Activated T-cell treated with anti-CD3 and anti-CD28 coated beads, Interleukin-2, amount 50 U/mL, for 72 hours (primary cell): ENCODE data around the gene SPOCD1. TPM values are rescaled to one million over a fixed set of nuclear protein-coding genes. Genes with fewer than 3 reads are reported as not detected.

Experiments
- ATAC-seq, 2 donors: fragments of 150-1000 bp; cut with Tn5 transposase; replicated peaks in 1 of 2; 2 replicates each; pipeline ENCODE4 v1.10.0; 2021; ENCODE audit warnings: moderate library complexity in 2 of 2, mild to moderate bottlenecking in 1 of 2
- DNase-seq, 2 donors: peaks; one replicate each; pipeline ENCODE4 v3.0.0; 2021 to 2022; ENCODE audit warnings: mixed read lengths in 1 of 2
- H3K27ac Mint-ChIP-seq: one replicate; pipeline ENCODE4 v1.8.0; 2022; ENCODE audit warnings: mild to moderate bottlenecking, moderate library complexity, mixed read lengths
- H3K27me3 Mint-ChIP-seq: one replicate; pipeline ENCODE4 v1.8.0; 2022; ENCODE audit warnings: low read depth, mixed read lengths
- H3K36me3 Mint-ChIP-seq, 2 donors: one replicate each; pipeline ENCODE4 v1.8.0; 2022; ENCODE audit warnings: mixed read lengths in 2 of 2, mild to moderate bottlenecking in 1 of 2; ENCODE audit not compliant: insufficient read depth in 2 of 2
- H3K4me1 Mint-ChIP-seq: one replicate; pipeline ENCODE4 v1.8.0; 2022; ENCODE audit warnings: low read depth, mixed read lengths
- H3K4me3 Mint-ChIP-seq, 2 donors: one replicate each; pipeline ENCODE4 v1.8.0; 2022; ENCODE audit warnings: mild to moderate bottlenecking in 2 of 2, mixed read lengths in 2 of 2, moderate library complexity in 2 of 2
- H3K9me3 Mint-ChIP-seq, 2 donors: one replicate each; pipeline ENCODE4 v1.8.0; 2022; ENCODE audit warnings: mixed read lengths in 2 of 2
- total RNA-seq, 2 donors: library from RNA; stranded (reverse); gene quantifications; one replicate each; pipeline ENCODE4 v1.2.3, GENCODE V29; 2022

Gene SPOCD1
- total RNA-seq, 2 donors from 2014 or later: 0.74 to 1.0 TPM

- DNase-seq (no peak), ATAC-seq (no peak)
- no peaks in the 10 kb centered on the region for H3K36me3 Mint-ChIP-seq
- H3K27me3 Mint-ChIP-seq: no peaks in the 10 kb centered on the region
- H3K4me1 Mint-ChIP-seq: peaks cover 6% of the 10 kb centered on the region
- no peak overlapping the region for H3K27ac Mint-ChIP-seq
- no peaks in the 10 kb centered on the region for H3K9me3 Mint-ChIP-seq
- no peak overlapping the region for H3K4me3 Mint-ChIP-seq
These were observed 22.1 kb downstream of the SPOCD1 start for GRCh38 chr1:31793586-31794285.

- Mint-ChIP-seq H3K27ac (no peak overlapping the region), H3K9me3 (no peaks in the 10 kb centered on the region), H3K36me3 (no peaks in the 10 kb centered on the region), H3K4me3 (no peak overlapping the region), H3K4me1 (peaks cover 2% of the 10 kb centered on the region), H3K27me3 (no peaks in the 10 kb centered on the region)
- DNase-seq (no peak), ATAC-seq (no peak)
These were observed 22.7 kb downstream of the SPOCD1 start for GRCh38 chr1:31793086-31793485.

GRCh38 chr1:31792541-31792940 lies 23.3 kb downstream of the SPOCD1 start:
- no peak overlapping the region for H3K4me3 Mint-ChIP-seq

GRCh38 chr1:31792116-31792515 lies 23.7 kb downstream of the SPOCD1 start:
- ATAC-seq: no peak
- H3K4me1 Mint-ChIP-seq: peaks cover 9% of the 10 kb centered on the region
- no peaks in the 10 kb centered on the region for H3K27me3 Mint-ChIP-seq
- no peaks in the 10 kb centered on the region for H3K9me3 Mint-ChIP-seq
- H3K27ac Mint-ChIP-seq: no peak overlapping the region
- no peaks in the 10 kb centered on the region for H3K36me3 Mint-ChIP-seq
- no peak overlapping the region for H3K4me3 Mint-ChIP-seq
- DNase-seq: no peak

More at GRCh38 chr1:31792541-31792940, 23.3 kb downstream of the SPOCD1 start:
- no peak for ATAC-seq
- Mint-ChIP-seq H3K9me3 (no peaks in the 10 kb centered on the region), H3K36me3 (no peaks in the 10 kb centered on the region), H3K4me1 (peaks cover 7% of the 10 kb centered on the region), H3K27ac (no peak overlapping the region), H3K27me3 (no peaks in the 10 kb centered on the region)
- no peak for DNase-seq

- ATAC-seq (no peak), DNase-seq (no peak)
- Mint-ChIP-seq H3K9me3 (no peaks in the 10 kb centered on the region), H3K27me3 (no peaks in the 10 kb centered on the region), H3K36me3 (no peaks in the 10 kb centered on the region), H3K4me1 (peaks cover 9% of the 10 kb centered on the region), H3K27ac (no peak overlapping the region), H3K4me3 (no peak overlapping the region)
These were observed 24.5 kb downstream of the SPOCD1 start for GRCh38 chr1:31791131-31791858.

- Mint-ChIP-seq H3K4me1 (peaks cover 9% of the 10 kb centered on the region), H3K9me3 (no peaks in the 10 kb centered on the region), H3K27me3 (no peaks in the 10 kb centered on the region), H3K27ac (no peak overlapping the region), H3K4me3 (no peak overlapping the region), H3K36me3 (no peaks in the 10 kb centered on the region)
- DNase-seq: no peak
- ATAC-seq: no peak
These were observed 25.2 kb downstream of the SPOCD1 start for GRCh38 chr1:31790641-31791091.

- Mint-ChIP-seq H3K9me3 (no peaks in the 10 kb centered on the region), H3K27ac (no peak overlapping the region), H3K36me3 (no peaks in the 10 kb centered on the region), H3K4me3 (peak overlapping the region; percentile 14 to 28), H3K4me1 (peaks cover 9% of the 10 kb centered on the region), H3K27me3 (no peaks in the 10 kb centered on the region)
- ATAC-seq: no peak
- no peak for DNase-seq
These were observed 25.7 kb downstream of the SPOCD1 start for GRCh38 chr1:31790140-31790539.

- DNase-seq (peak; percentile 98 to 99), ATAC-seq (peak; percentile 82 to 86)
- Mint-ChIP-seq H3K9me3 (no peaks in the 10 kb centered on the region), H3K4me1 (peaks cover 9% of the 10 kb centered on the region), H3K27ac (no peak overlapping the region), H3K36me3 (no peaks in the 10 kb centered on the region), H3K27me3 (no peaks in the 10 kb centered on the region), H3K4me3 (peak overlapping the region; percentile 89 to 92)
These were observed 26.4 kb downstream of the SPOCD1 start for GRCh38 chr1:31789259-31790065.

GRCh38 chr1:31788825-31789256 lies 27.0 kb downstream of the SPOCD1 start:
- peaks cover 9% of the 10 kb centered on the region for H3K4me1 Mint-ChIP-seq
- no peaks in the 10 kb centered on the region for H3K27me3 Mint-ChIP-seq
- ATAC-seq (peak; percentile 52 to 58), DNase-seq (no peak)
- no peak overlapping the region for H3K27ac Mint-ChIP-seq
- H3K9me3 Mint-ChIP-seq: no peaks in the 10 kb centered on the region
- no peaks in the 10 kb centered on the region for H3K36me3 Mint-ChIP-seq
- peak overlapping the region; percentile 89 to 92 for H3K4me3 Mint-ChIP-seq

GRCh38 chr1:31788138-31788824 lies 27.5 kb downstream of the SPOCD1 start:
- H3K4me1 Mint-ChIP-seq: peaks cover 9% of the 10 kb centered on the region
- ATAC-seq: peak; percentile 84 to 85
- H3K36me3 Mint-ChIP-seq: no peaks in the 10 kb centered on the region
- no peaks in the 10 kb centered on the region for H3K27me3 Mint-ChIP-seq
- peak; percentile 93 to 95 for DNase-seq
- peak overlapping the region; percentile 77 for H3K27ac Mint-ChIP-seq
- H3K4me3 Mint-ChIP-seq: peak overlapping the region; percentile 89 to 92
- H3K9me3 Mint-ChIP-seq: no peaks in the 10 kb centered on the region

GRCh38 chr1:31787786-31788137 lies 28.1 kb downstream of the SPOCD1 start:
- DNase-seq: no peak
- H3K4me1 Mint-ChIP-seq: peaks cover 9% of the 10 kb centered on the region
- no peak for ATAC-seq
- H3K27me3 Mint-ChIP-seq: no peaks in the 10 kb centered on the region
- H3K27ac Mint-ChIP-seq: peak overlapping the region; percentile 77
- H3K9me3 Mint-ChIP-seq: no peaks in the 10 kb centered on the region
- peak overlapping the region; percentile 89 to 92 for H3K4me3 Mint-ChIP-seq
- no peaks in the 10 kb centered on the region for H3K36me3 Mint-ChIP-seq

GRCh38 chr1:31787261-31787660 lies 28.6 kb downstream of the SPOCD1 start:
- Mint-ChIP-seq H3K4me3 (peak overlapping the region; percentile 89 to 92), H3K27ac (no peak overlapping the region), H3K9me3 (no peaks in the 10 kb centered on the region), H3K36me3 (no peaks in the 10 kb centered on the region), H3K27me3 (no peaks in the 10 kb centered on the region), H3K4me1 (peaks cover 9% of the 10 kb centered on the region)
- DNase-seq (no peak), ATAC-seq (no peak)
